ENCODE results near the gene HYAL3.

HYAL3 gene

DNA sequence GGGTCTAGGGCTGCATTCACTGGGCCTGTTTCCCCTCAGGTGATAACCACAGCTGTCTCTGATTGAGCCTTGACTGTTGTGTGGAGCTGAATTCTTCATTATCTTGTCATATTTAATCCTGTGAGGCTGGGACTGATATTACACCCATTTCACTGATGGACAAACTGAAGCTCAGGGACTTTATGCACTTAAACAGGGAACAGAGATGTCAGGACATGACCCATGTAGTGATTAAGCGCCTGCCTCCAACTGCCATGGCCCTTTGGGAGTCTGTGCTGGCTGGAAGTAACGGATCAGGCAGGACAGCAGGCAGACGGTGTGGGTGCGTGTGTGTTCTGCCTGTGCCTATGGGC, 55.7 kb downstream of the HYAL3 start:
- DNase-seq (ENCODE audit: extremely low spot score), result no peak
- TF ChIP-seq, protein P1, sequence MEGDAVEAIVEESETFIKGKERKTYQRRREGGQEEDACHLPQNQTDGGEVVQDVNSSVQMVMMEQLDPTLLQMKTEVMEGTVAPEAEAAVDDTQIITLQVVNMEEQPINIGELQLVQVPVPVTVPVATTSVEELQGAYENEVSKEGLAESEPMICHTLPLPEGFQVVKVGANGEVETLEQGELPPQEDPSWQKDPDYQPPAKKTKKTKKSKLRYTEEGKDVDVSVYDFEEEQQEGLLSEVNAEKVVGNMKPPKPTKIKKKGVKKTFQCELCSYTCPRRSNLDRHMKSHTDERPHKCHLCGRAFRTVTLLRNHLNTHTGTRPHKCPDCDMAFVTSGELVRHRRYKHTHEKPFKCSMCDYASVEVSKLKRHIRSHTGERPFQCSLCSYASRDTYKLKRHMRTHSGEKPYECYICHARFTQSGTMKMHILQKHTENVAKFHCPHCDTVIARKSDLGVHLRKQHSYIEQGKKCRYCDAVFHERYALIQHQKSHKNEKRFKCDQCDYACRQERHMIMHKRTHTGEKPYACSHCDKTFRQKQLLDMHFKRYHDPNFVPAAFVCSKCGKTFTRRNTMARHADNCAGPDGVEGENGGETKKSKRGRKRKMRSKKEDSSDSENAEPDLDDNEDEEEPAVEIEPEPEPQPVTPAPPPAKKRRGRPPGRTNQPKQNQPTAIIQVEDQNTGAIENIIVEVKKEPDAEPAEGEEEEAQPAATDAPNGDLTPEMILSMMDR (IDR thresholded peaks at IDR 0.05; ENCODE audit: control extremely low read depth, extremely low read depth, low read depth, missing control alignments), result no peak
- ChIA-PET CTCF (interaction anchor here (0.9 to 12.7 kb wide), 7 partner anchors 12 to 51 kb away, joined by 3 to 276 read pairs (median 7); partner anchors contain the start of gene GNAI2), POLR2A (interaction anchor here (1.1 kb wide), 1 partner anchor 8 kb away, joined by 3 read pairs; no protein-coding TSS in a partner anchor)

DNA sequence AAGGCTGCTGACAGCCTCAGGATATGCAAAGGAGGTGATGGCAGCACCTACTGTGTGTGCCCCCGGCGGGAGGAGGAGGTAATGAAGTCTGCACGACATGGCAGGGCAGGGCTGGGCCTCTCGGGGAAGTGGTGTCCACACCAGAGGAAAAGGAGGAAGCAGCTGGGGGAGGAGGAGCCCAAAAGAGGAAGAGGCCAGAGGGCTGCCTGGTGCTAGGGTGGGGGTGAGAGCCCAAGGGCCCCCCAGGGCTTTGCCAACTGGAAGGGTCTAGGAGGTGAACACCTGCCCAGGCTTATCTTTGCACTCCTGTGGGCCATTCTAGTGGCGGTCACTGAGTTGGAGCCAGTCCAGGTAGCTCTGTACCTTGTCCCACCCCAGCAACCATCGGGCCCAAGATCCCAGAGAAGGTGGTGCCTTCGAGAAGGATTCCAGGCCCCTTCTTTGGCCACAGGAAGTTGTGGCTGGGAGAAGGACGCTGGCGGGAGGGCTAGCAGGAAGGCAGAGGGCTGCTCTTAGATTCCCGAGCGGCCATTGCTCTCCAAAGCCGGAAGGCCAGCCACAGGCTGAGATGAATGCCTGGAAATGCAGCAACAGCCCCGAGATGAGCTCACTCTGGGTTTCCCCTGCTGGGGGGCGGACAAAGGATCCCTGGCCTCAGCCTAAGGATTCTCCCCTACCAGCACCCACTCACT, 56.2 kb downstream of the HYAL3 start:
- ChIA-PET POLR2A (interaction anchor here (1.1 kb wide), 1 partner anchor 7 kb away, joined by 3 read pairs; no protein-coding TSS in a partner anchor), CTCF (interaction anchor here (0.9 to 12.7 kb wide), 7 partner anchors 8 to 51 kb away, joined by 3 to 276 read pairs (median 5); partner anchors contain the start of gene GNAI2)
- peak; percentile 47 for DNase-seq (ENCODE audit: extremely low spot score)
- TF ChIP-seq, protein P1 (IDR thresholded peaks at IDR 0.05; ENCODE audit: control extremely low read depth, extremely low read depth, low read depth, missing control alignments), result no peak

All from GM10248 (cell line).